ENCODE data around the gene HSPBAP1.
A peak's percentile ranks its signal among the peaks of the same experiment; 100 is the strongest.

Gene HSPBAP1

DNA sequence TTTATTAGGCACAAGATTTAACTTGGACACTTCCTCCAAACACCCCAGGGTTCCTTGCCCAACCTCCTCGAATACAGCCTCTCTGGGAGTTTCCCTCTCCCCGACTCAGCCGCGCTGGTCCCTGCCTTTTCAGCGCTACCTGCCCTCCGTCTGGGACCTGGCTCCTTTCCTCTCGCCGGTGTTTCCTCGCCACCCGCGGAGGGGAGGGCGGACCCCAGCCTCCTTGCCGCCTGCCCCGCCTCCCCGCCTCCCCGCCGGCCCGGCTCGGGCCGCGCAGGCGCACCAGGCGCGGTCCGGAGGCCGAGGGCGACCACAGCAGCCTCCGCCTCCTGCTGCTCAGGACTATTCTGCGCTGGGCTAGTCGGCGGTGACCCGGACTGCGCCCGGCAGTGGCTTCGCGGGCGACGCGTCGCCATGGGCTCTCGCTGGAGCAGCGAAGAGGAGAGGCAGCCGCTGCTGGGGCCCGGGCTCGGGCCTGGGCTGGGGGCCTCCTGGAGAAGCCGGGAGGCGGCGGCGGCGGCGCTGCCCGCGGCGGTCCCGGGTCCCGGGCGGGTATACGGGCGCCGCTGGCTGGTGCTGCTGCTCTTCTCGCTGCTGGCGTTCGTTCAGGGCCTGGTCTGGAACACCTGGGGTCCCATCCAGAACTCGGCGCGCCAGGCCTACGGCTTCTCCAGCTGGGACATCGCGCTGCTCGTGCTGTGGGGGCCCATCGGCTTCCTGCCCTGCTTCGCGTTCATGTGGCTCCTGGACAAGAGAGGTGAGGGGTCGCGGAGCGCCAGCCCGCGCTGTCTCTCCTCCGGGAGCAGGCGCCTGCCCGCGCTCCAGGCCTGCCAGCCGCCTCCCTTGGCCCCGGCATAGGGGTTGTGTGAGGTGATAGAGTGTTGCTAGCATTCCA is 1.4 kb upstream of the HSPBAP1 start, which contains the start of gene SLC49A4:
TSS of gene SLC49A4 (plus strand) at position 291 of the 895 bp plus-strand sequence. CDS start at position 415, 124 bp downstream.
- TF ChIP-seq, protein P1, sequence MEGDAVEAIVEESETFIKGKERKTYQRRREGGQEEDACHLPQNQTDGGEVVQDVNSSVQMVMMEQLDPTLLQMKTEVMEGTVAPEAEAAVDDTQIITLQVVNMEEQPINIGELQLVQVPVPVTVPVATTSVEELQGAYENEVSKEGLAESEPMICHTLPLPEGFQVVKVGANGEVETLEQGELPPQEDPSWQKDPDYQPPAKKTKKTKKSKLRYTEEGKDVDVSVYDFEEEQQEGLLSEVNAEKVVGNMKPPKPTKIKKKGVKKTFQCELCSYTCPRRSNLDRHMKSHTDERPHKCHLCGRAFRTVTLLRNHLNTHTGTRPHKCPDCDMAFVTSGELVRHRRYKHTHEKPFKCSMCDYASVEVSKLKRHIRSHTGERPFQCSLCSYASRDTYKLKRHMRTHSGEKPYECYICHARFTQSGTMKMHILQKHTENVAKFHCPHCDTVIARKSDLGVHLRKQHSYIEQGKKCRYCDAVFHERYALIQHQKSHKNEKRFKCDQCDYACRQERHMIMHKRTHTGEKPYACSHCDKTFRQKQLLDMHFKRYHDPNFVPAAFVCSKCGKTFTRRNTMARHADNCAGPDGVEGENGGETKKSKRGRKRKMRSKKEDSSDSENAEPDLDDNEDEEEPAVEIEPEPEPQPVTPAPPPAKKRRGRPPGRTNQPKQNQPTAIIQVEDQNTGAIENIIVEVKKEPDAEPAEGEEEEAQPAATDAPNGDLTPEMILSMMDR (IDR thresholded peaks at IDR 0.05; ENCODE audit: insufficient read depth, low read length, poor library complexity, severe bottlenecking): no peak
- H3K4me3 ChIP-seq (replicated peaks; ENCODE audit: low read depth, low read length): peak within 1 kb of the TSS; percentile 89
- peak; percentile 89 for DNase-seq (ENCODE audit: extremely low read depth, insufficient read length)
- no peaks in the 10 kb centered on the region for H3K27me3 ChIP-seq (replicated peaks; ENCODE audit: control insufficient read depth, insufficient read depth, low read length)
- H3K36me3 ChIP-seq (ENCODE audit: control insufficient read depth, insufficient read depth, low read length): no peaks in the 10 kb centered on the region

DNA sequence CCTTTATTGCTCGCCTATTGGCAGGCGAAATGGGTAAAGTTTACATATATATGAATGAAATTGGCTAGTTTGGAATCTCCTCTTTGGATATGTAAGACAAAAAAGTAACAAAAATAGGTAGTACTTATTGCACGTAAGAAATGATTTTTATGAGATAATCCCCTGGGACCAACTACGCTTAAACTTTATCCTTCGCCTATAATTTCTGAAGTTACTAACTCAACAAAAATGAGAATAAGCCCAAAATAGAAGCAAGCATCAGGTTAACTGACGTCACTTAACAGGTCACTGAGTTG is 800 bp upstream of the HSPBAP1 start:
- DNase-seq (ENCODE audit: extremely low read depth, insufficient read length): no peak
- no peaks in the 10 kb centered on the region for H3K27me3 ChIP-seq (replicated peaks; ENCODE audit: control insufficient read depth, insufficient read depth, low read length)
- H3K36me3 ChIP-seq (ENCODE audit: control insufficient read depth, insufficient read depth, low read length): no peaks in the 10 kb centered on the region; the same call in 1 of the 2 replicates
- TF ChIP-seq, protein P1 (IDR thresholded peaks at IDR 0.05; ENCODE audit: insufficient read depth, low read length, poor library complexity, severe bottlenecking): no peak
- H3K4me3 ChIP-seq (replicated peaks; ENCODE audit: low read depth, low read length): peak overlapping the region; percentile 89

DNA sequence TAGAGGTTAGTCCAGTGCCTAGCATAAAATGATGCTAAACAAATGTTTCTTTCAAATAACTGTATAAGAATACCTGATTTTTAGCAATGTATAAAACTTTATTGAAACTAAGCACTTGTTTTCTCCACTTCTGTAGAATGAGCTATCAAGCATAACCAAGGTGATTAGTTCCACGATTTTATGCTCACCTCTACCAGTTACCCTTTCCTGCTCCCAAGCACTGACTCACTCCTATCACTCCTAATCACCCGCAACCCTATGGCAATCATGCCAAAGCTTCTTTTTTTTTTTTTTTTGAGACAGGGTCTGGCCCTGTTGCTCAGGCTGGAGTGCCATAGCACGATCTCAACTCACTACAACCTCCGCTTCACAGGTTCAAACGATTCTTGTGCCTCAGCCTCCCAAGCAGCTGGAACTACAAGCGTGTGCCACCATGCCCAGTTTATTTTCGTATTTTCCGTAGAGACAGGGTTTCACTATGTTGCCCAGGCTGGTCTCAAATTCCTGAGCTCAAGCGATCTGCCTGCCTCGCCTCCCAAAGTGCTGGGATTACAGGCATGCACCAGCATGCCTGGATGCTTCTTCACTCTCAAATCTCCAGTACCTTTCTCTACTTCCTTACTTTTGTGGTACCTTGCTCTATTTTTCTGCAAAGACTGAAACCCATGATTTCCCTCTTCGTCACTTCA is 3.9 kb downstream of the HSPBAP1 start:
- TF ChIP-seq, protein P1 (IDR thresholded peaks at IDR 0.05; ENCODE audit: insufficient read depth, low read length, poor library complexity, severe bottlenecking): no peak
- no peaks in the 10 kb centered on the region; the same call in 1 of the 2 replicates for H3K36me3 ChIP-seq (ENCODE audit: control insufficient read depth, insufficient read depth, low read length)
- H3K4me3 ChIP-seq (replicated peaks; ENCODE audit: low read depth, low read length): no peak overlapping the region
- H3K27me3 ChIP-seq (replicated peaks; ENCODE audit: control insufficient read depth, insufficient read depth, low read length): no peaks in the 10 kb centered on the region
- no peak for DNase-seq (ENCODE audit: extremely low read depth, insufficient read length)

DNA sequence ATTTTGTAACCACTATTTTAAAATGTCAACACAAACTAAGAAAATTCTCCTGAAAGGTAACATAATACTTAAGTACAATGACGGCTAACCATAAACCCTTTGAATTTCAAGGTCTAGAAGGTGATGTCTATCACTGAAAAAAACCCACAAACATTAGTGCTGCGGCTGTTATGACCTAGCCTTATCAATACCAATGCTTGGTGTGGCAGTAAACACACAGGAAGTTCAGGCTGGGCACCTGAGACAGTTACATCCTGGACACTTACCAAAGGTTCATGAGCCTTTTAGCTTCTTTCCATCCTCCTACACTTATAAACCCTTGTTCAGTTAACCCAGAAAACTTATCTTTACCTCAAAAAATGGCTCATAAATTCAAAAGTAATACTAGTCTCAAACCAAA is 5.8 kb downstream of the HSPBAP1 start:
- no peaks in the 10 kb centered on the region; the same call in 1 of the 2 replicates for H3K36me3 ChIP-seq (ENCODE audit: control insufficient read depth, insufficient read depth, low read length)
- TF ChIP-seq, protein P1 (IDR thresholded peaks at IDR 0.05; ENCODE audit: insufficient read depth, low read length, poor library complexity, severe bottlenecking): no peak
- no peaks in the 10 kb centered on the region for H3K27me3 ChIP-seq (replicated peaks; ENCODE audit: control insufficient read depth, insufficient read depth, low read length)
- no peak for DNase-seq (ENCODE audit: extremely low read depth, insufficient read length)
- no peak overlapping the region for H3K4me3 ChIP-seq (replicated peaks; ENCODE audit: low read depth, low read length)

DNA sequence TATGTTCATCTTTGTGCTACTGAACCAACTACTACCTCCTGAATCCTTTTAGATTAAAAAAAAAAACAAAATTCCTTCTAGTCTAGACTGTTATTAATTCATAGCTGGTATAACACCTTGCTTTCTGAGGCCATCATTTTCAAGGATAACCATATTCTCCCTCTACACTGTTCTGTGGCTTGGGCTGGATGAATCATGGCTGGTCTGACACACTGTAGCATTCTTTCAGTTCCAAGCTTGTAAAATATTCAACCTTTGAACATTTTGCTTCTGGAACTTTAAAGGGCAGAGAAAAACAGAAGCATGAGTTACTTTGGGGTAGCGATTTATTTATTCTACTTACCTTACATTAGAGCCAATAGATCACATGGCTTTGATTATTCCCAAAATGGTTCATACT is 7.6 kb downstream of the HSPBAP1 start:
- Histone ChIP-seq H3K4me3 (replicated peaks; ENCODE audit: low read depth, low read length) (no peak overlapping the region), H3K36me3 (ENCODE audit: control insufficient read depth, insufficient read depth, low read length) (no peaks in the 10 kb centered on the region; the same call in 1 of the 2 replicates), H3K27me3 (replicated peaks; ENCODE audit: control insufficient read depth, insufficient read depth, low read length) (no peaks in the 10 kb centered on the region)
- DNase-seq (ENCODE audit: extremely low read depth, insufficient read length): no peak
- TF ChIP-seq, protein P1 (IDR thresholded peaks at IDR 0.05; ENCODE audit: insufficient read depth, low read length, poor library complexity, severe bottlenecking): no peak
